Measurements from ENCODE around the gene MCC. TPM values are rescaled to one million over a fixed set of nuclear protein-coding genes. Genes with fewer than 3 reads are reported as not detected.

The MCC gene
- total RNA-seq, 1 experiment from 2014 or later, result 23.5 TPM

GRCh38 chr5:113490317-113490716 lies 2.1 kb upstream of the MCC start (continued):
- TF ChIP-seq, protein P1, sequence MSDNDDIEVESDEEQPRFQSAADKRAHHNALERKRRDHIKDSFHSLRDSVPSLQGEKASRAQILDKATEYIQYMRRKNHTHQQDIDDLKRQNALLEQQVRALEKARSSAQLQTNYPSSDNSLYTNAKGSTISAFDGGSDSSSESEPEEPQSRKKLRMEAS (CRISPR knock-in tag; IDR thresholded peaks at IDR 0.05), result no peak
- TF ChIP-seq, protein P2, sequence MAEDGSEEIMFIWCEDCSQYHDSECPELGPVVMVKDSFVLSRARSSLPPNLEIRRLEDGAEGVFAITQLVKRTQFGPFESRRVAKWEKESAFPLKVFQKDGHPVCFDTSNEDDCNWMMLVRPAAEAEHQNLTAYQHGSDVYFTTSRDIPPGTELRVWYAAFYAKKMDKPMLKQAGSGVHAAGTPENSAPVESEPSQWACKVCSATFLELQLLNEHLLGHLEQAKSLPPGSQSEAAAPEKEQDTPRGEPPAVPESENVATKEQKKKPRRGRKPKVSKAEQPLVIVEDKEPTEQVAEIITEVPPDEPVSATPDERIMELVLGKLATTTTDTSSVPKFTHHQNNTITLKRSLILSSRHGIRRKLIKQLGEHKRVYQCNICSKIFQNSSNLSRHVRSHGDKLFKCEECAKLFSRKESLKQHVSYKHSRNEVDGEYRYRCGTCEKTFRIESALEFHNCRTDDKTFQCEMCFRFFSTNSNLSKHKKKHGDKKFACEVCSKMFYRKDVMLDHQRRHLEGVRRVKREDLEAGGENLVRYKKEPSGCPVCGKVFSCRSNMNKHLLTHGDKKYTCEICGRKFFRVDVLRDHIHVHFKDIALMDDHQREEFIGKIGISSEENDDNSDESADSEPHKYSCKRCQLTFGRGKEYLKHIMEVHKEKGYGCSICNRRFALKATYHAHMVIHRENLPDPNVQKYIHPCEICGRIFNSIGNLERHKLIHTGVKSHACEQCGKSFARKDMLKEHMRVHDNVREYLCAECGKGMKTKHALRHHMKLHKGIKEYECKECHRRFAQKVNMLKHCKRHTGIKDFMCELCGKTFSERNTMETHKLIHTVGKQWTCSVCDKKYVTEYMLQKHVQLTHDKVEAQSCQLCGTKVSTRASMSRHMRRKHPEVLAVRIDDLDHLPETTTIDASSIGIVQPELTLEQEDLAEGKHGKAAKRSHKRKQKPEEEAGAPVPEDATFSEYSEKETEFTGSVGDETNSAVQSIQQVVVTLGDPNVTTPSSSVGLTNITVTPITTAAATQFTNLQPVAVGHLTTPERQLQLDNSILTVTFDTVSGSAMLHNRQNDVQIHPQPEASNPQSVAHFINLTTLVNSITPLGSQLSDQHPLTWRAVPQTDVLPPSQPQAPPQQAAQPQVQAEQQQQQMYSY (CRISPR knock-in tag; IDR thresholded peaks at IDR 0.05), result no peak
- TF ChIP-seq ZNF317 (CRISPR knock-in tag; IDR thresholded peaks at IDR 0.05; ENCODE audit: borderline replicate concordance, low read depth), result no peak
- TF ChIP-seq MYBL2 (CRISPR knock-in tag; IDR thresholded peaks at IDR 0.05), result no peak
- TF ChIP-seq, protein P3, sequence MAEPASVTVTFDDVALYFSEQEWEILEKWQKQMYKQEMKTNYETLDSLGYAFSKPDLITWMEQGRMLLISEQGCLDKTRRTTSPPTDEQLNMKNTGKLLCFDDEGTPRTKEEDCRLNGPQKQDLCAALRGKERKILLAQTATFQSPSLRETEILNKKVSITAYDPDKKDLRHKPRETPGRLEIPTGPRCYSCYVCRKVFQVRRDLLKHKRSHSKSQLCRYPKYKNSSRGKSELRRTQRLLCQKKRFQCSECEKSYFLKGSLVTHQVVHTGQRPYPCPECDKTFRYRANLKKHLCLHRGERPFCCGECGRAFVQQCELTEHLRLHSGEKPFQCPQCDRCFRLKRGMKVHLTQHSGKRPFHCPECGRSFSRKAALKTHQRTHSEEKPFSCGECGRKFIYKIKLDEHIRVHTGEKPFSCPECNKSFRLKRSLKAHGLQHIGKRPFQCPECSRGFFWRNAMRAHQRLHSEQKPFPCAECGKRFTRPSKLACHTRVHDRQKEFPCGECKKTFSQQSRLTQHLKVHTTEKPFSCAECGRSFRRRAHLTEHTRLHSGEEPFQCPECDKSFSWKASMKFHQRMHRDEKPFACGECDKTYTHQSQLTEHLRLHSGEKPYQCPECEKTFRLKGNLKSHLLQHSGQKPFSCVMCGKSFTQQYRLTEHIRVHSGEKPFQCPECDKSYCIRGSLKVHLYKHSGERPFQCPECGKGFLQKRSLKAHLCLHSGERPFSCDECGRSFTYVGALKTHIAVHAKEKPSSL (CRISPR knock-in tag; conservative IDR thresholded peaks at IDR 0.05), result no peak
- TF ChIP-seq, protein P4, sequence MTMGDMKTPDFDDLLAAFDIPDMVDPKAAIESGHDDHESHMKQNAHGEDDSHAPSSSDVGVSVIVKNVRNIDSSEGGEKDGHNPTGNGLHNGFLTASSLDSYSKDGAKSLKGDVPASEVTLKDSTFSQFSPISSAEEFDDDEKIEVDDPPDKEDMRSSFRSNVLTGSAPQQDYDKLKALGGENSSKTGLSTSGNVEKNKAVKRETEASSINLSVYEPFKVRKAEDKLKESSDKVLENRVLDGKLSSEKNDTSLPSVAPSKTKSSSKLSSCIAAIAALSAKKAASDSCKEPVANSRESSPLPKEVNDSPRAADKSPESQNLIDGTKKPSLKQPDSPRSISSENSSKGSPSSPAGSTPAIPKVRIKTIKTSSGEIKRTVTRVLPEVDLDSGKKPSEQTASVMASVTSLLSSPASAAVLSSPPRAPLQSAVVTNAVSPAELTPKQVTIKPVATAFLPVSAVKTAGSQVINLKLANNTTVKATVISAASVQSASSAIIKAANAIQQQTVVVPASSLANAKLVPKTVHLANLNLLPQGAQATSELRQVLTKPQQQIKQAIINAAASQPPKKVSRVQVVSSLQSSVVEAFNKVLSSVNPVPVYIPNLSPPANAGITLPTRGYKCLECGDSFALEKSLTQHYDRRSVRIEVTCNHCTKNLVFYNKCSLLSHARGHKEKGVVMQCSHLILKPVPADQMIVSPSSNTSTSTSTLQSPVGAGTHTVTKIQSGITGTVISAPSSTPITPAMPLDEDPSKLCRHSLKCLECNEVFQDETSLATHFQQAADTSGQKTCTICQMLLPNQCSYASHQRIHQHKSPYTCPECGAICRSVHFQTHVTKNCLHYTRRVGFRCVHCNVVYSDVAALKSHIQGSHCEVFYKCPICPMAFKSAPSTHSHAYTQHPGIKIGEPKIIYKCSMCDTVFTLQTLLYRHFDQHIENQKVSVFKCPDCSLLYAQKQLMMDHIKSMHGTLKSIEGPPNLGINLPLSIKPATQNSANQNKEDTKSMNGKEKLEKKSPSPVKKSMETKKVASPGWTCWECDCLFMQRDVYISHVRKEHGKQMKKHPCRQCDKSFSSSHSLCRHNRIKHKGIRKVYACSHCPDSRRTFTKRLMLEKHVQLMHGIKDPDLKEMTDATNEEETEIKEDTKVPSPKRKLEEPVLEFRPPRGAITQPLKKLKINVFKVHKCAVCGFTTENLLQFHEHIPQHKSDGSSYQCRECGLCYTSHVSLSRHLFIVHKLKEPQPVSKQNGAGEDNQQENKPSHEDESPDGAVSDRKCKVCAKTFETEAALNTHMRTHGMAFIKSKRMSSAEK (CRISPR knock-in tag; IDR thresholded peaks at IDR 0.05; ENCODE audit: borderline replicate concordance), result no peak
- TF ChIP-seq, protein P5, sequence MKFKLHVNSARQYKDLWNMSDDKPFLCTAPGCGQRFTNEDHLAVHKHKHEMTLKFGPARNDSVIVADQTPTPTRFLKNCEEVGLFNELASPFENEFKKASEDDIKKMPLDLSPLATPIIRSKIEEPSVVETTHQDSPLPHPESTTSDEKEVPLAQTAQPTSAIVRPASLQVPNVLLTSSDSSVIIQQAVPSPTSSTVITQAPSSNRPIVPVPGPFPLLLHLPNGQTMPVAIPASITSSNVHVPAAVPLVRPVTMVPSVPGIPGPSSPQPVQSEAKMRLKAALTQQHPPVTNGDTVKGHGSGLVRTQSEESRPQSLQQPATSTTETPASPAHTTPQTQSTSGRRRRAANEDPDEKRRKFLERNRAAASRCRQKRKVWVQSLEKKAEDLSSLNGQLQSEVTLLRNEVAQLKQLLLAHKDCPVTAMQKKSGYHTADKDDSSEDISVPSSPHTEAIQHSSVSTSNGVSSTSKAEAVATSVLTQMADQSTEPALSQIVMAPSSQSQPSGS (CRISPR knock-in tag; IDR thresholded peaks at IDR 0.05; ENCODE audit: borderline replicate concordance, low read depth), result no peak
- no peak for TF ChIP-seq ESRRA (CRISPR knock-in tag; IDR thresholded peaks at IDR 0.05; ENCODE audit: borderline replicate concordance)

GRCh38 chr5:113489299-113489698 lies 1.0 kb upstream of the MCC start:
- ATAC-seq (no peak), DNase-seq (ENCODE audit: low spot score) (no peak)
- peaks cover 30% of the 10 kb centered on the region for H3K9me3 Mint-ChIP-seq
- H3K27me3 Mint-ChIP-seq (ENCODE audit: low read depth), result peaks cover 60% of the 10 kb centered on the region
- ChIA-PET POLR2A (no interaction called here), CTCF (interaction anchor here (0.6 kb wide), 1 partner anchor 18 kb away, joined by 5 read pairs; no protein-coding TSS in a partner anchor)
- H3K4me1 Mint-ChIP-seq, result peaks cover 16% of the 10 kb centered on the region
- H3K27ac Mint-ChIP-seq, result no peak overlapping the region
- H3K36me3 Mint-ChIP-seq, result peaks cover 28% of the 10 kb centered on the region
- peak overlapping the region; percentile 83 for H3K4me3 Mint-ChIP-seq
- no peak for TF ChIP-seq CREB1 (CRISPR knock-in tag; IDR thresholded peaks at IDR 0.05)
- TF ChIP-seq GRHL2 (CRISPR knock-in tag; IDR thresholded peaks at IDR 0.05; ENCODE audit: insufficient replicate concordance, severe bottlenecking), result no peak
- TF ChIP-seq, protein P6, sequence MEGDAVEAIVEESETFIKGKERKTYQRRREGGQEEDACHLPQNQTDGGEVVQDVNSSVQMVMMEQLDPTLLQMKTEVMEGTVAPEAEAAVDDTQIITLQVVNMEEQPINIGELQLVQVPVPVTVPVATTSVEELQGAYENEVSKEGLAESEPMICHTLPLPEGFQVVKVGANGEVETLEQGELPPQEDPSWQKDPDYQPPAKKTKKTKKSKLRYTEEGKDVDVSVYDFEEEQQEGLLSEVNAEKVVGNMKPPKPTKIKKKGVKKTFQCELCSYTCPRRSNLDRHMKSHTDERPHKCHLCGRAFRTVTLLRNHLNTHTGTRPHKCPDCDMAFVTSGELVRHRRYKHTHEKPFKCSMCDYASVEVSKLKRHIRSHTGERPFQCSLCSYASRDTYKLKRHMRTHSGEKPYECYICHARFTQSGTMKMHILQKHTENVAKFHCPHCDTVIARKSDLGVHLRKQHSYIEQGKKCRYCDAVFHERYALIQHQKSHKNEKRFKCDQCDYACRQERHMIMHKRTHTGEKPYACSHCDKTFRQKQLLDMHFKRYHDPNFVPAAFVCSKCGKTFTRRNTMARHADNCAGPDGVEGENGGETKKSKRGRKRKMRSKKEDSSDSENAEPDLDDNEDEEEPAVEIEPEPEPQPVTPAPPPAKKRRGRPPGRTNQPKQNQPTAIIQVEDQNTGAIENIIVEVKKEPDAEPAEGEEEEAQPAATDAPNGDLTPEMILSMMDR (IDR thresholded peaks at IDR 0.05), result no peak
- no peak for TF ChIP-seq NFATC4 (CRISPR knock-in tag; IDR thresholded peaks at IDR 0.05)
- TF ChIP-seq, protein P7, sequence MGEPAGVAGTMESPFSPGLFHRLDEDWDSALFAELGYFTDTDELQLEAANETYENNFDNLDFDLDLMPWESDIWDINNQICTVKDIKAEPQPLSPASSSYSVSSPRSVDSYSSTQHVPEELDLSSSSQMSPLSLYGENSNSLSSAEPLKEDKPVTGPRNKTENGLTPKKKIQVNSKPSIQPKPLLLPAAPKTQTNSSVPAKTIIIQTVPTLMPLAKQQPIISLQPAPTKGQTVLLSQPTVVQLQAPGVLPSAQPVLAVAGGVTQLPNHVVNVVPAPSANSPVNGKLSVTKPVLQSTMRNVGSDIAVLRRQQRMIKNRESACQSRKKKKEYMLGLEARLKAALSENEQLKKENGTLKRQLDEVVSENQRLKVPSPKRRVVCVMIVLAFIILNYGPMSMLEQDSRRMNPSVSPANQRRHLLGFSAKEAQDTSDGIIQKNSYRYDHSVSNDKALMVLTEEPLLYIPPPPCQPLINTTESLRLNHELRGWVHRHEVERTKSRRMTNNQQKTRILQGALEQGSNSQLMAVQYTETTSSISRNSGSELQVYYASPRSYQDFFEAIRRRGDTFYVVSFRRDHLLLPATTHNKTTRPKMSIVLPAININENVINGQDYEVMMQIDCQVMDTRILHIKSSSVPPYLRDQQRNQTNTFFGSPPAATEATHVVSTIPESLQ (CRISPR knock-in tag; IDR thresholded peaks at IDR 0.05), result no peak
- TF ChIP-seq, protein P8, sequence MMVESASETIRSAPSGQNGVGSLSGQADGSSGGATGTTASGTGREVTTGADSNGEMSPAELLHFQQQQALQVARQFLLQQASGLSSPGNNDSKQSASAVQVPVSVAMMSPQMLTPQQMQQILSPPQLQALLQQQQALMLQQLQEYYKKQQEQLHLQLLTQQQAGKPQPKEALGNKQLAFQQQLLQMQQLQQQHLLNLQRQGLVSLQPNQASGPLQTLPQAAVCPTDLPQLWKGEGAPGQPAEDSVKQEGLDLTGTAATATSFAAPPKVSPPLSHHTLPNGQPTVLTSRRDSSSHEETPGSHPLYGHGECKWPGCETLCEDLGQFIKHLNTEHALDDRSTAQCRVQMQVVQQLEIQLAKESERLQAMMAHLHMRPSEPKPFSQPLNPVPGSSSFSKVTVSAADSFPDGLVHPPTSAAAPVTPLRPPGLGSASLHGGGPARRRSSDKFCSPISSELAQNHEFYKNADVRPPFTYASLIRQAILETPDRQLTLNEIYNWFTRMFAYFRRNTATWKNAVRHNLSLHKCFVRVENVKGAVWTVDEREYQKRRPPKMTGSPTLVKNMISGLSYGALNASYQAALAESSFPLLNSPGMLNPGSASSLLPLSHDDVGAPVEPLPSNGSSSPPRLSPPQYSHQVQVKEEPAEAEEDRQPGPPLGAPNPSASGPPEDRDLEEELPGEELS (CRISPR knock-in tag; IDR thresholded peaks at IDR 0.05), result no peak
- TF ChIP-seq IRF2 (CRISPR knock-in tag; IDR thresholded peaks at IDR 0.05; ENCODE audit: borderline replicate concordance, low read depth), result no peak
- no peak for TF ChIP-seq ERG (CRISPR knock-in tag; IDR thresholded peaks at IDR 0.05)
